NCI-H2171 treated with DMSO at 0.1 percent for 48 hours (cell line): ENCODE results near the gene TNIK.

Experiments used
- DNase-seq: peaks from one replicate; lab custom pipeline; 2025; lab: John Stamatoyannopoulos, UW

The TNIK gene

GRCh38 chr3:171417137-171417536, 43.1 kb downstream of the TNIK start:
- no peak for DNase-seq

DNA sequence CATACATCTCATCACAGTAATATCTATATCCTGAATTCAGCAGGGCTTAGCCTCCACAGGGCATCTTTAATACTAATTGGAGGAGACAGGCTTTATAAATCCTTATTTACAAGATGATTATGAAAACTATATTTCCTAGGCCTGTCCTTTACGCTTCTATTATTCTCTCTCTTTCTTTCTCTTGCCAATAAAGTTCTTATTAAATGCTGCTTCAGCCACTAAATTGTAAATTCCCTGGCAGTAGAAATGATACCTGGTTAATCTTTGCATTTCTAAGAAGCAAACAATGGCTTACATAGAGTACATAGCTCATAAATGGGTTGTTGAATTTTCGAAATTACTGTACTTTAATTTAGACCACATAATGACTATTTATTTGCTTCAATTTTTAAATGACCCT, 43.5 kb downstream of the TNIK start:
- DNase-seq = no peak

GRCh38 chr3:171416061-171416460, 44.1 kb downstream of the TNIK start:
- no peak for DNase-seq

DNA sequence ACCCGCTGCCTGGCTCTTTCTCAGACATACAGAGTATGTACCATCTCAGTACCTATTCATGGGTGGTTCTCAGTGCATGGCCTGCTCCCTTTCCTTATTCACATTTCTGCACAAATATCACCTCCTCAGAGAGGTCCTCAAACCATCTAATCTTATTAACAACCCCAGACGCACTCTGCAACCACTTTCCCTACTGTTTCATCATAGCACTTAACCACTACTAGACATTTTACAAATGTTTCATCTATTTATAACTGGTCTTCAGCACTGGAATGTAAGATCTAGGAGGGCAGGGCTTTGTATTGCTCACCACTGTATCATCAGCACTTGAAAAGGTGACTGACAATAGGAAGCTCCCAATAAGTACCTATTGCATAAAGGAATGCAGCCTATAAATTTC, 45.1 kb downstream of the TNIK start:
- no peak for DNase-seq

GRCh38 chr3:171412473-171412872, 47.7 kb downstream of the TNIK start:
- DNase-seq = no peak

GRCh38 chr3:171412054-171412453, 48.2 kb downstream of the TNIK start:
- no peak for DNase-seq

DNA sequence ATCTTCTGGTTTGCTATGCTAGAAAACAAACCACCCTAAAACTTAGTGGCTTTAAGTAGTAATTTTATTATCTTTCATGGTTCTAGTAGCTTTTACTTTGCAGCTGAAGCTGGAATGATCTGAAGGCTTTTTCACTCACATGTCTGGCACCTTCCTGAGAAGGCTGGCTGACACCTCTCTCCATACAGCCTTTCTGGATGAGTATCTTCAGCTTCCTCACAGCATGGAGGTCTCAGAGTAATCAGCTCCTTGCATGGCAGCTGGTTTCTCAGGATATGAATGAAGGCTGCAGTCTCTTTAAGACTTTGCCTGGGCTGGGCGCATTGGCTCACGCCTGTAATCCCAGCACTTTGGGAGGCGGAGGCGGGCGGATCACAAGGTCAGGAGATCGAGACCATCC, 50.0 kb downstream of the TNIK start:
- no peak for DNase-seq

DNA sequence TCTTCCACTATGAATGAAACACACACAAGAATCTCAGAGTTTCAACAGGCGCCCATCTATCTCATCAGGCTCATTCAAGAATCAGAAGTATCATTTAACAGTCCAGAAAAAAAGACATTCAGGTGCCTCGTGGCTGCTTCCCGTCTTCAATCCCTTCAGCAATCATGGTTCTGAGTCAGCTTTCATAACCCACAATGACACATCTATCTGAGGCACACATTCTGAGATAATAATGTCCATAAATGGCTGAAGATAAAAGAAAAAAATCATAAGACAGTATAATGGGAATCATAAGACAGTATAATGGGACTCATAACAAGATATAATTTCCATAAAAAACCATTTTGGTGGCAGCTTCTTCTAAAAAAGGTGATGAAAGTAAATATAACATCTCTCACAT, 52.4 kb downstream of the TNIK start:
- no peak for DNase-seq

DNA sequence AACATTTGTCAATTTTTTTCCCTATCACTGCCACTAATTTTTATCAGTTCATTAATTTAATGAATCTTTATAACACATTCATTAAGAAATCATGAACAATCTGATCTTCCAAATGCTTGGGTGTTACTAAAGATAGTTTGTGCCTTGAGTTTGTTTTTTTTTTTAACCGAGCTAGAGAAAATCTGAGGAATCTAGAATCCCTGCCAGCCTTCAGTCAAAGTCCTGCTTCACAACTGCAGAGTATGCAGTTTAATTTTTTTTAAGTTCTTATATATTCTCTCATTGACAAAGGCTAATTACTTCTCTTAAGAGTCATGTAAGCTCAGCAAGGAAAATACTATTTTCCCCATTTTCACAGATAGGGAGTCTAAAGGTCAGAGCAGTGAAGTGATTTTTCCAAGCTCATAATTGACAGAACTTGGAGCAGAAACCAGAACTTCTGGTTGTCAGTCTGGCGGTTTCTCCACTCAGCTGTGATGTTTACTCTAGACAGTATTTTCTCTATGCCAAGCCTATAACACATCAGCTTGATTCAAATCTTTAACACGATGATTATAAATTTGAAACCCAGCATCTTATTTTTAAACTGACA, 55.7 kb downstream of the TNIK start:
- peak; percentile 10 for DNase-seq

GRCh38 chr3:171402281-171402680, 57.9 kb downstream of the TNIK start:
- DNase-seq = no peak

GRCh38 chr3:171401432-171401831, 58.8 kb downstream of the TNIK start:
- DNase-seq = peak; percentile 98

GRCh38 chr3:171399842-171400241, 60.4 kb downstream of the TNIK start:
- no peak for DNase-seq

DNA sequence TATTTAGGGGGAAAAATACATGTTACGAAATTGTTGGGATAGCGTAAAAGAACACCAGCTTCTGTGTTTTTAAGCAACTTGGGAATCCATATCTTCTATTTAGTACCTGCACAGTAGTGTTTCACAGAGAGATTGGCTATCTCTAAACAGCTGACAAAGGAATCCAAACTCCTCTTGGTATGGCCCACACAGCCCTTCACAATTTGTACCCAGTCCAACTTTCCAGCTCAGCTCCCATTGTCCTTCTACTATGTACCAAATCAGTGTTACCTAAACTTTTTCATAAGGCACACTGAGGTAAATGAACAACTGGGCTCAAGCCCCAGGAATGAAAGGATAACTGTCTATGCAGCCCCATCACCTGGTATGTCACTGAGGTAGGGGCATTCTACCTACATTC, 61.9 kb downstream of the TNIK start:
- no peak for DNase-seq

DNA sequence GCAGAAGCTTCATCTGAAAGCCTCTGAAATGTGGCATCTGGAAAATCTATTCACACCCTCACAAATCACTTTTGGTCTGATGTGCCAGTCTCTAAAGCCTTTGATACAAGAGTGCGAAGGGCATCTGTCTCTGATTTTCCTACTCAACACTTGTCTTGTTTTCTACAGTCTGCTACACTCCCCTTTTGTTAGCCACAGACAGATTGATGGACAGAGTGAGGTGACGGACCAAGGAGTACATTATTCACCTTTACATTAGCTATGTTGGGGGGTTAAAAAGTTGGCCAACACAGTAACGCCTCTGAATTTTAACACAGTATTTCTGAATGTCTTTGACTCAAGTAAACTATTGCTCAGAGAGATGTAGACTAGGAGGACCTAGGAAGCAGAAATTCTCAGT, 63.1 kb downstream of the TNIK start:
- peak; percentile 18 for DNase-seq

DNA sequence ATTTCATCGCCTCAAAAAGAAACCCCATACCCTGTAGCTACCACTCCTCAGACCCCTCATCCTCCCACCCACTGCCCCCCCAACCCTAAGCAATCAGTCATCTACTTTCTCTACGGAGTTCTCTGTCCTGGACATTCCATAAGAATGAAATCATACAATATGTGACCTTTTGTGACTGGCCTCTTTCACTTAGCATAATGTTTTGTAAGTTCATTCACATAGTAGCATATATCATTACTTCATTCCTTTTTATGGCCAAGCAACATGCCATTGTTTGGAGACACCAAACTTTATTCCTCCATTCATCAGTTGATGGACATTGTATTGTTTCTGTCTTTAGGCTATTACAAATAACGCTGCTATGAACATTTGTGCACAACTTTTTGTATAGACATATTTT, 64.2 kb downstream of the TNIK start:
- DNase-seq = no peak

DNA sequence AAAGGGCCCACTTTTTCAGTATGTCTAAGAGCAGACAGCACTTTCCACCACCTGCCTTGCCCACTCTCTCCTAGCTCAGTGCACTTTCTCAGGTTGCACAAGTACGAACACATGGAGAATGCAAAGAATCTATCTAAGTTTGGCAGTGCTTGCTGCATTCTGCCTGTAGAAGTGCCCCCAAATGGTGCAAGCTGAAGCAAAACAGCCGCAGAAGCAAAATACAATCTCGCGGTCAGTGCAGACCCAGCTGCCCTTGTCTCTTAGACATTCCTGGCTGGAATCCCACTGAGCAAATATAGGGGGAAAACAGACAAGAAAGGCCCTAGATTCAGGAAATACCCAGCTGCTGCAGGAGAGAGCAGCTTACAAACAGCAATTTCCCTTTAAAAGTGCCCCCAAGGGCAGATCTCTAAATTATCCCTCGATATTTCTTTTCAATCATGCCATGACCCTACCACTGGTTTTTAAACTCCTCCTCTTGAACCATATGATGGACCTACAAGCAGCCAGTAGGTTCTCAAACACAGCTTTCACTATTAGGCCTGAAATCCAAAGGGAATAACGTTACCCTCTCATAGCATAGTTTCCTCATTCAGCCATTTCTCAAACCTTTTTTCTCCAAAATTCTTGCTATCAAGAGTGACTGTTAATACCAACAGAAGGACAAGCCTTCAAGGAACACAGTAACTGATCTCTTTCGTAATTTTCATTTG, 67.0 kb downstream of the TNIK start:
- peak; percentile 74 for DNase-seq

DNA sequence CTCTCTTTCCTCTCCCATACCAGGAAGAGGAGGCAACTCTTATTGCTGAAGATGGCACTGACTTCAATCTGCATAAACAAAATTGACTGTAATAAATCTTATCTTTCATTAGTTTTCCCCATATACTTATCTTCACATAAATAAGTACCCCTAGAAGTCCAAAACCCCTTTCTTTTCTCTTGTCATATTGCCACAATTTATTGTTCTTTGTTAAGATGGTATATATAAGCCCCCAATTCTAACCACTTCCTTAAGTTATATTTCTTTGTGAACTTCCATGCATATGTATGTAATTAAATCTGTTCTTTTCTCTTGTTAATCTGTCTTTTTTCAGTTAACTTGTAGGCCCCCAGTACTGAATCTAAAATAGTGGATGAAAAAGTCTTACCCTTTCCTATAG, 68.8 kb downstream of the TNIK start:
- DNase-seq = no peak

DNA sequence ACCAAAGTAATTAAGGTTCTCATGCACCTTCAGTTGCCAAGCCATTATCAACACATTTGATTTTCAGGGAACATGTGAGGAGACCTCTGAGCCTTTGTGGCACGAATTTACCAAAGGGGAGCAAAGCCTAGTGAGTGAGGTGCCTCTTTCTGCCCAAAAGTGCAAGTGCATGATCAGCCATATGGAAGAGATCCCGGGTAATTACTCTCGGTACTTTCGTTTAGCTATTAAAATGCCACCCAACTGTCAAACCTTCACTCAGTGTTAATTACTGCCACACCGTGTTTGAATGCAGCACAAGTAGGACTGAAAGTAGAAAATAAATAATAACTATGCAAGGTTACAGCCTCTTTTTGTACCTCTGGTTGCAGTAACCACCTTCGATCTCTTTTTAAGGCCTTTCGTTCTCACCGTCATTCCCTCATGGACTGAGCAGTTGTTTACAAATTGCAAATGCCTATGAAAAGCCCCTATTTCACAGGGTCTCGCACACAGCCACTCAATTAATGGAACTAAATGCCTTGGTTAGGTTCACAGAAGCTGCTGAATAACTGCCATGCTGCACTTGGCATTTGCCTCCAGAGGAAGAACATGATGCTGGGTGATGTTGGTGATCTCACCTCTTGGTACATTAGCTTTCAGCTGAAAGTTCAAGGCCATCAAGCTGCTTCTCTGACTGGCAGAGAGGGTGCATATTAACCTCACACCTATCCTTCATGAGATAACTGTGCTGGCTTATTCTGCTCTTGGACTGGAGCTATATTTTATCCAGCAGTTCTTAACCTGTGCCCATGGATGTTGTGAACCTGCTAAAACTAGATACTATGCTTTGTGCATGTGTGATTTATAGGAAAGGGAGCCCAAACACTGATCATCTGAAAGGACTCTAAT, 69.9 kb downstream of the TNIK start:
- DNase-seq = peak; percentile 80

GRCh38 chr3:171389491-171389890, 70.7 kb downstream of the TNIK start:
- no peak for DNase-seq

- no peak for DNase-seq
Measured at GRCh38 chr3:171388527-171388926, 71.7 kb downstream of the TNIK start.

DNA sequence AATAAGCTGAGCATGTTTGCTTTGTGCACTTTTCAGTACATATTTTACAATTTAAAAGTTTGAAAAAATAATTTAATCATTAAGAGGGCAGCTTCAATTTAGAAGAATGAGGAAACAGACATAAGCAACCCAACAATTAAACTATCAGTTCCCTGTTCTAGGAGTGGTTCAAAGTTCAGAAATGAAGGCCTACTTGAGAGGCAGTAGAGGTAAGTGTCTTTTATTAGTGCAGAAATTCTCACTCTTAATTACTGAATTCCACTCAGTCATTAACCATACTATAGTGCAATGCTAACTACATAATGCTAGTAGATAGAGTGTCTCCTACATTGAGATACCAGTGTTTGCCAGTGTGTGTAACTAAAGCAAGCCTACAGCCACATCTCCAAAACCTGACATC, 73.1 kb downstream of the TNIK start:
- no peak for DNase-seq

DNA sequence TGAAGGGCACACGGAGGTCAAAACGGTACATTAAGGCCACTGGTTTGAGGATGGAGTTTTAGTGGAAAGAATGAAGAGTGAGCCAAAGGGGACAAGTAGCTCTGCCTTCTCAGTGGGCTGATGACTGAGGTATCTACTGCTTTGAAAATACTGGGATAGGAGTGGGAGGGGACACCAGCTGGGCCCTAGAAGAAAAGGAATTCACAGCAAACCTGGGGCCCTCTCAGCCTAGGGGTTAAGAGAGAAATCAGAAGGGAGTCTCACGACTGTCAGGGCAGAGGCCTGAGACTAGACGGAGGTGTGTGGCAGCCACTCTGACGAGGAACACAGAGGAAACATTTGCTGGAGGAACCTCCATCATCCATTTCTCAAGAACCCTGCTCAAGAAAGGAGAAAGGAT, 75.1 kb downstream of the TNIK start:
- no peak for DNase-seq
